Measurements from ENCODE around the gene RELN. TPM values are rescaled to one million over a fixed set of nuclear protein-coding genes. Genes with fewer than 3 reads are reported as not detected.

RELN gene
- polyA plus RNA-seq, 1 donor (not counting 4 experiments of a cell fraction or from before 2014, with no cell fraction given) = not detected

- no peaks in the 10 kb centered on the region for H3K27me3 ChIP-seq (ENCODE audit: control insufficient read depth, extremely low read depth, insufficient read depth, low read length)
Measured at GRCh38 chr7:103656221-103656620, 333.2 kb downstream of the RELN start.

GRCh38 chr7:103651593-103652377 is 337.7 kb downstream of the RELN start:
- no peaks in the 10 kb centered on the region for H4K20me1 ChIP-seq (ENCODE audit: control insufficient read depth, extremely low read depth, insufficient read depth, low read length)
- H3K79me2 ChIP-seq (ENCODE audit: control insufficient read depth, insufficient read depth, low read length) = no peaks in the 10 kb centered on the region
- H3K36me3 ChIP-seq (ENCODE audit: control insufficient read depth in 2 of 2, extremely low read depth in 1 of 2, insufficient read depth in 2 of 2, low read length in 2 of 2) = no peaks in the 10 kb centered on the region
- DNase-seq (ENCODE audit: low read depth, low spot score) (no peak), FAIRE-seq (no peak)
- H3K4me2 ChIP-seq (ENCODE audit: control insufficient read depth, extremely low read depth, insufficient read depth, low read depth, low read length) = no peak overlapping the region
- dilution Hi-C loops (cut with MboI; ENCODE audit: extremely low pct_ligation_motif_present, low sequenced_read_pairs) = no loop called here
- H3K9ac ChIP-seq (ENCODE audit: control insufficient read depth, extremely low read depth, insufficient read depth, low read length) = no peak overlapping the region
- no peaks in the 10 kb centered on the region for H3K9me3 ChIP-seq (ENCODE audit: control insufficient read depth, low read depth, low read length)
- TF ChIP-seq EZH2 (IDR thresholded peaks at IDR 0.05; ENCODE audit: low read length) = no peak
- TF ChIP-seq CTCF (optimal IDR thresholded peaks at IDR 0.05 in 1 of 3, IDR thresholded peaks at IDR 0.05 in 1 of 3, conservative IDR thresholded peaks at IDR 0.05 in 1 of 3; ENCODE audit: extremely low read depth in 1 of 3, insufficient read depth in 2 of 3, low read length in 3 of 3) = no peak
- H3K9me1 ChIP-seq (ENCODE audit: control insufficient read depth, extremely low read depth, insufficient read depth, low read length) = no peaks in the 10 kb centered on the region
- no peak overlapping the region for H2AFZ ChIP-seq (ENCODE audit: control insufficient read depth, low read length)
- H3K27ac ChIP-seq (ENCODE audit: control insufficient read depth, insufficient read depth, low read length) = no peak overlapping the region
- H3K27me3 ChIP-seq (ENCODE audit: control insufficient read depth, extremely low read depth, insufficient read depth, low read length) = no peaks in the 10 kb centered on the region
- no peak overlapping the region for H3K4me3 ChIP-seq (ENCODE audit: control insufficient read depth in 2 of 3, extremely low read depth in 1 of 3, insufficient read depth in 2 of 3, low read depth in 1 of 3, low read length in 3 of 3)
- H3K4me1 ChIP-seq (ENCODE audit: control insufficient read depth, extremely low read depth, insufficient read depth, low read length) = no peaks in the 10 kb centered on the region

More at GRCh38 chr7:103656221-103656620, 333.2 kb downstream of the RELN start:
- DNase-seq (ENCODE audit: low read depth, low spot score) (no peak), FAIRE-seq (no peak)
- Histone ChIP-seq H3K9me1 (ENCODE audit: control insufficient read depth, extremely low read depth, insufficient read depth, low read length) (no peaks in the 10 kb centered on the region), H4K20me1 (ENCODE audit: control insufficient read depth, extremely low read depth, insufficient read depth, low read length) (no peaks in the 10 kb centered on the region), H3K27ac (ENCODE audit: control insufficient read depth, insufficient read depth, low read length) (no peak overlapping the region), H3K4me1 (ENCODE audit: control insufficient read depth, extremely low read depth, insufficient read depth, low read length) (no peaks in the 10 kb centered on the region), H3K4me3 (ENCODE audit: control insufficient read depth in 2 of 3, extremely low read depth in 1 of 3, insufficient read depth in 2 of 3, low read depth in 1 of 3, low read length in 3 of 3) (no peak overlapping the region), H3K79me2 (ENCODE audit: control insufficient read depth, insufficient read depth, low read length) (no peaks in the 10 kb centered on the region), H2AFZ (ENCODE audit: control insufficient read depth, low read length) (no peak overlapping the region), H3K36me3 (ENCODE audit: control insufficient read depth in 2 of 2, extremely low read depth in 1 of 2, insufficient read depth in 2 of 2, low read length in 2 of 2) (no peaks in the 10 kb centered on the region), H3K9ac (ENCODE audit: control insufficient read depth, extremely low read depth, insufficient read depth, low read length) (no peak overlapping the region), H3K9me3 (ENCODE audit: control insufficient read depth, low read depth, low read length) (no peaks in the 10 kb centered on the region), H3K4me2 (ENCODE audit: control insufficient read depth, extremely low read depth, insufficient read depth, low read depth, low read length) (no peak overlapping the region)
- dilution Hi-C loops (cut with MboI; ENCODE audit: extremely low pct_ligation_motif_present, low sequenced_read_pairs) = no loop called here
- TF ChIP-seq EZH2 (IDR thresholded peaks at IDR 0.05; ENCODE audit: low read length) (no peak), CTCF (optimal IDR thresholded peaks at IDR 0.05 in 1 of 3, IDR thresholded peaks at IDR 0.05 in 1 of 3, conservative IDR thresholded peaks at IDR 0.05 in 1 of 3; ENCODE audit: extremely low read depth in 1 of 3, insufficient read depth in 2 of 3, low read length in 3 of 3) (no peak)

All from keratinocyte (primary cell).